PC-9 (cell line): ENCODE data around the gene CACNB4.
A peak's percentile ranks its signal among the peaks of the same experiment; 100 is the strongest.

ENCODE experiments used
- CTCF ChIP-seq: fragments of 200-600 bp; sonication (generic); conservative IDR thresholded peaks from 2 replicates; pipeline ENCODE4 v1.6.1; 2017; ENCODE audit warnings: mixed run types, antibody characterized with exemption, mild to moderate bottlenecking, moderate library complexity
- EZH2 ChIP-seq: fragments of 200-600 bp; sonication (generic); IDR thresholded peaks from 2 replicates; pipeline ENCODE4 v1.8.0; 2017; ENCODE audit warnings: antibody characterized with exemption, low read depth

- TF ChIP-seq CTCF (peak; percentile 86), EZH2 (no peak)
Observed at GRCh38 chr2:152036611-152037469, 62.0 kb downstream of the CACNB4 start.
